ENCODE data around the gene ENTPD2. TPM values are rescaled to one million over a fixed set of nuclear protein-coding genes. Genes with fewer than 3 reads are reported as not detected.

Gene ENTPD2
- total RNA-seq, 1 experiment from 2014 or later, result 8.3 TPM

- TF ChIP-seq, protein P1, sequence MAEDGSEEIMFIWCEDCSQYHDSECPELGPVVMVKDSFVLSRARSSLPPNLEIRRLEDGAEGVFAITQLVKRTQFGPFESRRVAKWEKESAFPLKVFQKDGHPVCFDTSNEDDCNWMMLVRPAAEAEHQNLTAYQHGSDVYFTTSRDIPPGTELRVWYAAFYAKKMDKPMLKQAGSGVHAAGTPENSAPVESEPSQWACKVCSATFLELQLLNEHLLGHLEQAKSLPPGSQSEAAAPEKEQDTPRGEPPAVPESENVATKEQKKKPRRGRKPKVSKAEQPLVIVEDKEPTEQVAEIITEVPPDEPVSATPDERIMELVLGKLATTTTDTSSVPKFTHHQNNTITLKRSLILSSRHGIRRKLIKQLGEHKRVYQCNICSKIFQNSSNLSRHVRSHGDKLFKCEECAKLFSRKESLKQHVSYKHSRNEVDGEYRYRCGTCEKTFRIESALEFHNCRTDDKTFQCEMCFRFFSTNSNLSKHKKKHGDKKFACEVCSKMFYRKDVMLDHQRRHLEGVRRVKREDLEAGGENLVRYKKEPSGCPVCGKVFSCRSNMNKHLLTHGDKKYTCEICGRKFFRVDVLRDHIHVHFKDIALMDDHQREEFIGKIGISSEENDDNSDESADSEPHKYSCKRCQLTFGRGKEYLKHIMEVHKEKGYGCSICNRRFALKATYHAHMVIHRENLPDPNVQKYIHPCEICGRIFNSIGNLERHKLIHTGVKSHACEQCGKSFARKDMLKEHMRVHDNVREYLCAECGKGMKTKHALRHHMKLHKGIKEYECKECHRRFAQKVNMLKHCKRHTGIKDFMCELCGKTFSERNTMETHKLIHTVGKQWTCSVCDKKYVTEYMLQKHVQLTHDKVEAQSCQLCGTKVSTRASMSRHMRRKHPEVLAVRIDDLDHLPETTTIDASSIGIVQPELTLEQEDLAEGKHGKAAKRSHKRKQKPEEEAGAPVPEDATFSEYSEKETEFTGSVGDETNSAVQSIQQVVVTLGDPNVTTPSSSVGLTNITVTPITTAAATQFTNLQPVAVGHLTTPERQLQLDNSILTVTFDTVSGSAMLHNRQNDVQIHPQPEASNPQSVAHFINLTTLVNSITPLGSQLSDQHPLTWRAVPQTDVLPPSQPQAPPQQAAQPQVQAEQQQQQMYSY (CRISPR knock-in tag; IDR thresholded peaks at IDR 0.05), result no peak
- TF ChIP-seq ZNF671 (CRISPR knock-in tag; IDR thresholded peaks at IDR 0.05) (no peak), ZNF263 (CRISPR knock-in tag; IDR thresholded peaks at IDR 0.05; ENCODE audit: low read depth) (no peak), MYBL2 (CRISPR knock-in tag; IDR thresholded peaks at IDR 0.05) (no peak)
- TF ChIP-seq, protein P2, sequence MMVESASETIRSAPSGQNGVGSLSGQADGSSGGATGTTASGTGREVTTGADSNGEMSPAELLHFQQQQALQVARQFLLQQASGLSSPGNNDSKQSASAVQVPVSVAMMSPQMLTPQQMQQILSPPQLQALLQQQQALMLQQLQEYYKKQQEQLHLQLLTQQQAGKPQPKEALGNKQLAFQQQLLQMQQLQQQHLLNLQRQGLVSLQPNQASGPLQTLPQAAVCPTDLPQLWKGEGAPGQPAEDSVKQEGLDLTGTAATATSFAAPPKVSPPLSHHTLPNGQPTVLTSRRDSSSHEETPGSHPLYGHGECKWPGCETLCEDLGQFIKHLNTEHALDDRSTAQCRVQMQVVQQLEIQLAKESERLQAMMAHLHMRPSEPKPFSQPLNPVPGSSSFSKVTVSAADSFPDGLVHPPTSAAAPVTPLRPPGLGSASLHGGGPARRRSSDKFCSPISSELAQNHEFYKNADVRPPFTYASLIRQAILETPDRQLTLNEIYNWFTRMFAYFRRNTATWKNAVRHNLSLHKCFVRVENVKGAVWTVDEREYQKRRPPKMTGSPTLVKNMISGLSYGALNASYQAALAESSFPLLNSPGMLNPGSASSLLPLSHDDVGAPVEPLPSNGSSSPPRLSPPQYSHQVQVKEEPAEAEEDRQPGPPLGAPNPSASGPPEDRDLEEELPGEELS (CRISPR knock-in tag; IDR thresholded peaks at IDR 0.05), result no peak
- no peak for DNase-seq (ENCODE audit: low spot score)
- Mint-ChIP-seq H3K4me1 (peaks cover 16% of the 10 kb centered on the region), H3K27ac (no peak overlapping the region), H3K9me3 (no peaks in the 10 kb centered on the region), H3K36me3 (peaks cover 5% of the 10 kb centered on the region; the same call in 1 of the 2 replicates), H3K27me3 (ENCODE audit: low read depth) (peaks cover 16% of the 10 kb centered on the region), H3K4me3 (no peak overlapping the region)
- ChIA-PET CTCF (interaction anchor here (1.2 to 8.7 kb wide), 4 partner anchors 17 to 132 kb away, joined by 3 to 177 read pairs (median 24); partner anchors contain the start of genes NPDC1 and SAPCD2), POLR2A (interaction anchor here (0.6 kb wide), 2 partner anchors 14 to 154 kb away, joined by 3 read pairs; no protein-coding TSS in a partner anchor)
- ATAC-seq, result no peak
Measured at GRCh38 chr9:137084526-137084925, 30.7 kb upstream of the ENTPD2 start.

- H3K4me3 Mint-ChIP-seq, result no peak overlapping the region
- no peak for DNase-seq (ENCODE audit: low spot score)
- H3K27ac Mint-ChIP-seq, result no peak overlapping the region
- ATAC-seq, result no peak
- CTCF ChIA-PET, result interaction anchor here (4.1 to 8.7 kb wide), 2 partner anchors 16 to 37 kb away, joined by 29 to 177 read pairs; partner anchors contain the start of genes NPDC1 and SAPCD2
- H3K36me3 Mint-ChIP-seq, result no peaks in the 10 kb centered on the region
- TF ChIP-seq, protein P2 (CRISPR knock-in tag; IDR thresholded peaks at IDR 0.05), result no peak
- no peak for TF ChIP-seq ZSCAN18 (CRISPR knock-in tag; IDR thresholded peaks at IDR 0.05)
- TF ChIP-seq, protein P3, sequence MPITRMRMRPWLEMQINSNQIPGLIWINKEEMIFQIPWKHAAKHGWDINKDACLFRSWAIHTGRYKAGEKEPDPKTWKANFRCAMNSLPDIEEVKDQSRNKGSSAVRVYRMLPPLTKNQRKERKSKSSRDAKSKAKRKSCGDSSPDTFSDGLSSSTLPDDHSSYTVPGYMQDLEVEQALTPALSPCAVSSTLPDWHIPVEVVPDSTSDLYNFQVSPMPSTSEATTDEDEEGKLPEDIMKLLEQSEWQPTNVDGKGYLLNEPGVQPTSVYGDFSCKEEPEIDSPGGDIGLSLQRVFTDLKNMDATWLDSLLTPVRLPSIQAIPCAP (CRISPR knock-in tag; IDR thresholded peaks at IDR 0.05), result no peak
- TF ChIP-seq, protein P1 (CRISPR knock-in tag; IDR thresholded peaks at IDR 0.05), result no peak
- POLR2A ChIA-PET, result no interaction called here
- H3K27me3 Mint-ChIP-seq (ENCODE audit: low read depth), result peaks cover 25% of the 10 kb centered on the region
- peaks cover 16% of the 10 kb centered on the region for H3K4me1 Mint-ChIP-seq
- no peaks in the 10 kb centered on the region for H3K9me3 Mint-ChIP-seq
Measured at GRCh38 chr9:137083394-137084004, 29.6 kb upstream of the ENTPD2 start.
